Measurements from ENCODE around the gene TUT4.

DNA sequence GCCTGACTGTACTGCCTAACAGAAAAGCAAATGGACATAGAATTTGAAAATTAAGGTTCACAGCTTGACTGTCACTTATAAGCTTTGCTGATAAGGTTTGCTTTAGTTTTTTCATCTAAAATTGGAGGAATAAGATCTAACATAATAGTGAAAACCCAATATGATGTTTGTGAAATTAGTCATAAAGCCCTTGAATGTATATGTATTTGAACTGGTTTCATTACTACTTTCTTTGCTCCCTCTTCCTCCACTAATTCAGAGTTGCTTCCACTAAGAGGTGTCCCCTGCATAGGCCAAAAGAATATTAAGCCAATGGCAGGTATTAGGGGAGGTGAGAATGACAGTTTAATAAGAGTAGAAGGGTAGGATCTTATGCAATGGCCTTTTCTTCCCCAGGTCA lies 137.9 kb downstream of the TUT4 start:
- TF ChIP-seq GATA3 (IDR thresholded peaks at IDR 0.05; ENCODE audit: low read depth, low read length) (no peak), GATA2 (IDR thresholded peaks at IDR 0.05; ENCODE audit: low read depth, low read length) (no peak)
